Ovary (tissue), 9 donors: ENCODE measurements around the gene SCN4A. TPM values are rescaled to one million over a fixed set of nuclear protein-coding genes. Genes with fewer than 3 reads are reported as not detected.

ENCODE experiments used
- DNase-seq, 5 donors: peaks; one replicate each; pipeline ENCODE4 v3.0.0-alpha.2; 2019 to 2020
- H3K27ac ChIP-seq, 2 donors: fragments of 200-600 bp; one replicate each; pipeline versions ENCODE4 v1.5.1 to v1.8.0; 2019 to 2022
- H3K27me3 ChIP-seq: fragments of 200-600 bp; one replicate; pipeline ENCODE4 v1.8.0; 2022
- H3K36me3 ChIP-seq: fragments of 200-600 bp; sonication (generic); one replicate; pipeline ENCODE4 v1.5.1; 2019
- H3K4me1 ChIP-seq: one replicate; pipeline ENCODE4 v1.8.1; 2013; ENCODE audit warnings: mild to moderate bottlenecking, moderate library complexity; ENCODE audit not compliant: insufficient read depth
- H3K4me3 ChIP-seq: fragments of 200-600 bp; sonication (generic); one replicate; pipeline ENCODE4 v1.5.1; 2017
- H3K9me3 ChIP-seq, 2 donors: fragments of 200-600 bp in 1 of 2; sonication (generic) in 1 of 2; one replicate each; pipeline versions ENCODE4 v1.5.1 to v1.8.1; 2013 to 2019; ENCODE audit warnings: mild to moderate bottlenecking in 1 of 2, moderate library complexity in 1 of 2
- EP300 ChIP-seq: sonication (generic); formaldehyde crosslinking; IDR thresholded peaks from one replicate; pipeline ENCODE4 v1.6.1; 2017; ENCODE audit warnings: antibody characterized with exemption
- POLR2A ChIP-seq: fragments of 450-650 bp; IDR thresholded peaks from one replicate; pipeline ENCODE4 v1.6.1; 2017; ENCODE audit warnings: antibody characterized with exemption, mild to moderate bottlenecking, moderate library complexity
- WGBS, 3 donors: extraction: QIAGEN DNeasy Blood & Tissue Kit in 1 of 3; methylation state at CpG; one replicate each; pipeline versions ENCODE4 v1.1.5 to v1.1.7; 2013 to 2017; 5-methylcytosine and 5-hydroxymethylcytosine counted together
- intact Hi-C, 4 donors: fragments of 100-400 bp; cut with DNase I; formaldehyde crosslinking; loops; one replicate each; pipeline versions ENCODE4 v1.11.0 to v1.15.1; 2022 to 2023
- polyA plus RNA-seq, 2 donors: library from polyadenylated mRNA; stranded (reverse); fragments of 200-250 nt in 1 of 2; fragments of 350-450 nt in 1 of 2; fragmentation: Illumina TruSeq in 1 of 2; extraction: RNeasy Lipid Tissue Mini Kit (QIAGEN cat#74804) in 1 of 2; gene quantifications; one replicate each; pipeline ENCODE4 v1.2.3, GENCODE V29; 2013 to 2014
- total RNA-seq, 7 donors: library from RNA; depleted of rRNA in 2 of 7; stranded (reverse); fragments of >200 nt in 2 of 7; fragmentation: NEBNext Ultra II Directional in 3 of 7; extraction: Animal tissue kit (Norgen Biotek cat#: 25700) in 3 of 7; gene quantifications; one replicate each; pipeline versions ENCODE4 v1.1.0 to v1.2.4, GENCODE V29; 2016 to 2023
- TF ChIP-seq, protein P1 (sequence below), 3 donors: fragments of 450-650 bp in 2 of 3; fragments of 200-600 bp in 1 of 3; IDR thresholded peaks; one replicate each; pipeline versions ENCODE4 v1.5.1 to v1.8.0; 2016 to 2022; ENCODE audit warnings: antibody characterized with exemption in 3 of 3, mild to moderate bottlenecking in 1 of 3
- donor health status: DM: no; HTN: no; CAD: no; lungs with moderate emphysema.
- donor health status: DM: no; HTN: no; CAD: no.
- donor health status: Bipolar disorder and iron deficiency.
- donor health status: DM: yes; HTN: yes; CAD: no.
- donor health status: DM: no; HTN: no; CAD: no.
- donor health status: DM: yes; HTN: yes; CAD: no.

The SCN4A gene
- total and polyA plus RNA-seq, 9 donors, result 0.27 to 2.5 (median 0.62) TPM; not detected in 1

DNA sequence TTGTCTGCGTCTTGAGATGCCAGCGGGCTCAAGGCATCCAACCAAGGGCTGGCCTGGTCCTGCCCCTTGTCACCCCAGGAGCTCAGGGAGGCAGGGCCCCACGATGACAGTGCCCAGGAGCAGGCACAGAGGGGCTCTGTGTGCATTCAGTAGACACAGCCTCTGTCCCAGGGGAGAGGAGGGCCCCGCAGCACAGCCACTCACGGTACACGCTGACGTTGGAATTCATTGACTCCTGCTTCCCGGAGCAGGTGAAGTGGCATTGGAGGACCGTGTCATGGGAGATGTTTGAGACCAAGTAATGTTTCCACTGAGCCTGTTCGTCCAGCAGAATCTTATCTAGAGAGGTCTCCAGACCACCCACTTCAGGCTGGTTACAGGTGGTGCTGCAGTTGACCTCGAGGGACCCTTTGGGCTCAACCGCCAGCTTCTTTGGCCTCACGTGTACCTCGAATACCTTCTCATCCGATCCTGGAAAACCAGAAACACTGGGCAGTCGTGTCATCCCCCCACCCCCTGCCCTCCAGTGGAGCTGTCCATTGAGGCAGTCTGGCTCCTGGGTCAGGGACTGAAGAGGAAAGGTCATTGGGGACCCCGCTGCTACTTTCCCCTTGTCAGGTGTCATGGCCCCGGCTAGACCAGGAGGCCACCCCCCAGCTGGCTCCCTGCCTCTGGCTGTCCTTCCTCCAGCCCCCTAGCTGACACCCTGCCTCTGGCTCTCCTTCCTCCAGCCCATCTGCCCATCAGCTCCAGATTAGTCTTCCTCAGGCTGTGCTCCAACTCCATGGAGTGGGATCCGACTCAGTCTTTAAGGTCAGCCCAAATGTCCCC, 32.4 kb upstream of the SCN4A start:
- no peak overlapping the region for H3K4me3 ChIP-seq
- 65 to 73% (median 65%) methylated on average over 14 to 19 of the region's 19 CpGs for WGBS, 3 donors
- TF ChIP-seq, protein P1, sequence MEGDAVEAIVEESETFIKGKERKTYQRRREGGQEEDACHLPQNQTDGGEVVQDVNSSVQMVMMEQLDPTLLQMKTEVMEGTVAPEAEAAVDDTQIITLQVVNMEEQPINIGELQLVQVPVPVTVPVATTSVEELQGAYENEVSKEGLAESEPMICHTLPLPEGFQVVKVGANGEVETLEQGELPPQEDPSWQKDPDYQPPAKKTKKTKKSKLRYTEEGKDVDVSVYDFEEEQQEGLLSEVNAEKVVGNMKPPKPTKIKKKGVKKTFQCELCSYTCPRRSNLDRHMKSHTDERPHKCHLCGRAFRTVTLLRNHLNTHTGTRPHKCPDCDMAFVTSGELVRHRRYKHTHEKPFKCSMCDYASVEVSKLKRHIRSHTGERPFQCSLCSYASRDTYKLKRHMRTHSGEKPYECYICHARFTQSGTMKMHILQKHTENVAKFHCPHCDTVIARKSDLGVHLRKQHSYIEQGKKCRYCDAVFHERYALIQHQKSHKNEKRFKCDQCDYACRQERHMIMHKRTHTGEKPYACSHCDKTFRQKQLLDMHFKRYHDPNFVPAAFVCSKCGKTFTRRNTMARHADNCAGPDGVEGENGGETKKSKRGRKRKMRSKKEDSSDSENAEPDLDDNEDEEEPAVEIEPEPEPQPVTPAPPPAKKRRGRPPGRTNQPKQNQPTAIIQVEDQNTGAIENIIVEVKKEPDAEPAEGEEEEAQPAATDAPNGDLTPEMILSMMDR (IDR thresholded peaks at IDR 0.05), result no peak
- TF ChIP-seq EP300, result no peak
- TF ChIP-seq POLR2A, result no peak
- H3K27me3 ChIP-seq, result no peaks in the 10 kb centered on the region
- H3K27ac ChIP-seq, result no peak overlapping the region
- no peak for DNase-seq
- H3K9me3 ChIP-seq, result no peaks in the 10 kb centered on the region
- no peaks in the 10 kb centered on the region for H3K36me3 ChIP-seq
- H3K4me1 ChIP-seq, result no peaks in the 10 kb centered on the region
- intact Hi-C loops, result no loop called here

DNA sequence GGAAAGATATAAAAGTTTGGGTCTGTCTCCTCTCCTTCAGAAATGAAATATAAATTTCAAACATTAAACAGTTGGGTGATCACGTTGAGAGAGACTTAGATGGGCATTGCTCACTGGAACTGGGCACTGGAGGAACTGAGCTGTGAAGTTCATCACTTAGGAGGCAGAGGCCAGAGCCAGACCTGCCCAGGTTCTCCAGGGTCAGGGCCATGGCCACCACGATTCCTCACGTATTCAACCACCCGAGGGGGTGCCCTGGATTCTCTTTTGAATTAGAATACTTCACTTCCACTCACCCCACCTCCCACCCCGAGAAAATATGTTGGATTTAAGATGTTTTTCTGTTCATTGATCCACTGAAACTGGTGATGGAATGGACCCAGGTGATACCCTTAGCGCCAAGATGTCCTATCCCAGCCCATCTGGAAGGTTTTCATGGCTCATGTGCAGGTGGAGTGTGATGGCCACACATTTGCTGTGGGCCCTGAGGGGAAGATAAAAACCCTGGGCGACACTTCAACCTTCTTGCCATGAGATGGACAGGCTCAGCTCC, 31.6 kb upstream of the SCN4A start:
- H3K36me3 ChIP-seq, result no peaks in the 10 kb centered on the region
- intact Hi-C loops, result no loop called here
- no peak overlapping the region for H3K4me3 ChIP-seq
- H3K4me1 ChIP-seq, result no peaks in the 10 kb centered on the region
- no peak for TF ChIP-seq EP300
- H3K9me3 ChIP-seq, result no peaks in the 10 kb centered on the region
- 83 to 89% (median 88%) methylated on average over 7 of the region's 7 CpGs for WGBS, 3 donors
- H3K27me3 ChIP-seq, result no peaks in the 10 kb centered on the region
- DNase-seq, result no peak
- H3K27ac ChIP-seq, result no peak overlapping the region

DNA sequence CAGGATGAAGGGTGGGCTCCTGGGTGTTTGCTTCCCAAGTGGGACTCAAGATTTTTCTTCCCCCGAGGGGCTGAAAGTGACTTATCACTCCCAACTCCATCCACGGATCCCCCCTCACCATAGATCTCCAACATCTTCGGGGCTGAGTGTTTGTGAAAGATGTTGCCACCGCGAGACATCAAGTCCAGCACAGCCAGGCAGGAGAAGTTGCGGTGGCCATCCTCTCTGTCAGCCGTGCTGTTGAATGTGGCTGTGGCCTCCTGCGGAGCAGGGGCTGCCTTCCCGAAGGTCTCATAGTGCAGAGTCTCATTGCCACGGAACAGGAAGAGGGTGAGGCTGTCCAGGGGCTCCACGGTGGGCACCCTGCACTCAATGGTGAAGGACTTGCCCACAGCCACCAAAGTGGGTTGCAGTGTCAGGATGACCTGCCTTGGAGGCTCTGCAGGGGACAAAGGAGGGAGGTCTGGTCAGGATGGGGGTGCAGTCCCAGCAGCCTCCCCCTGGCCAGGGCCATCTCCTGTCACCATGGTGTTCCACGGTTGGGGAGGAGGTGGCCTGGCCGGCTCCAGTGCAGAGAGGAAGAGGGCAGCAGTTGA, 30.9 kb upstream of the SCN4A start:
- DNase-seq, result no peak
- Histone ChIP-seq H3K9me3 (no peaks in the 10 kb centered on the region), H3K4me1 (peaks cover 2% of the 10 kb centered on the region), H3K36me3 (no peaks in the 10 kb centered on the region), H3K4me3 (no peak overlapping the region), H3K27me3 (no peaks in the 10 kb centered on the region), H3K27ac (no peak overlapping the region)
- TF ChIP-seq EP300 (no peak), POLR2A (no peak)
- TF ChIP-seq, protein P1 (IDR thresholded peaks at IDR 0.05), result no peak
- intact Hi-C loops, result no loop called here
- 84 to 88% (median 86%) methylated on average over 13 of the region's 13 CpGs for WGBS, 3 donors

DNA sequence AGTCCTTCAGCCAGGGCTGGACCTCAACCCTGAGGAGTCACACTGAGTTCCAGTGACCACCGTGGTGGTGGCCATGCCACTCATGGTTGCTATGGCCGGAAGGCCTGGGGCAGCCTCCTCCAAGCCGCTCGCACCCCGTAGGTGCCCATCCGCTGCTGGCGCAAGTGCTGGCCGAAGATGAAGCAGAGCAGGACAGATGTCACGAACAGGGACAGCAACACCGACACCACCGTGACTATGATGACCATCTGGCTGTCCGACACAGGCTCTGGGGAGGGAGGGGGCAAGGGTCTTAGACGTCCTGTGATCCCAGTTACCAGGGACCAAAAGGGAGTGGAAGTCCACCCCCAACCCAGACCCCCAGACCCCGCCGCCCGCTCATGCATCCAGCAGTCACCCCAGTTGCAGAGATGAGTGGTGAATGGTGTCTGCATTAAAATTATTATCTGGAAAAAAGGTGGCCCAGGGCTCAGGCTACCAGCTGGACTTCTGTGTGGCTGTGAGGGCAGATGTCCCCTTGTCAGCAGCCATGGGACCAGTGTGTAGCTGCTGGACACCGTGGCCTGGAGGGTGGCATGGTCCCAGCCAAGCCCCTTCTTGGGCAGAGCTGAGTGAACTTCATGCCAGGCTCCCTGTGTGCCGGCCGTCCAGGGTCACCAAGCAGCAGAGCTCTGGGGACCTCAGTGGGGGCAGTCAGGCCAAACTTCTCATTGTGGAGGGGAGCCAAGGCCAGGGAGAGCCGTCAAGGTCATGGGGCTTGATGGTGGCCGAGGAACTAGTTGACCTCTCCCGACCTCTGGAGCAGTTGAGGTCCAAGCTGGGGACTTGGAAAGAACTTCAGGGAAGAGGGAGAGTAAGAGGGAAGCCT, 30.2 kb upstream of the SCN4A start:
- Histone ChIP-seq H3K27ac (no peak overlapping the region), H3K36me3 (no peaks in the 10 kb centered on the region)
- intact Hi-C loops, result no loop called here

More for the DNA sequence above, 30.2 kb upstream of the SCN4A start:
- no peak overlapping the region for H3K4me3 ChIP-seq
- no peak for TF ChIP-seq POLR2A
- no peak for TF ChIP-seq EP300
- TF ChIP-seq, protein P1 (IDR thresholded peaks at IDR 0.05), result no peak
- whole genome bisulfite sequencing, 3 donors, result 83 to 89% (median 86%) methylated on average over 21 to 22 of the region's 22 CpGs
- DNase-seq, result no peak
- no peaks in the 10 kb centered on the region for H3K9me3 ChIP-seq
- peaks cover 4% of the 10 kb centered on the region for H3K4me1 ChIP-seq
- H3K27me3 ChIP-seq, result no peaks in the 10 kb centered on the region
